Astrocyte of the cerebellum (primary cell): Measurements from ENCODE around the gene RIT2.

Experiments used
- DNase-seq: peaks from one replicate; pipeline ENCODE4 v3.0.0-alpha.2; 2011; ENCODE audit warnings: low read depth
- H3K4me3 ChIP-seq: 2 replicates; pipeline ENCODE4 v1.5.1; 2011; ENCODE audit warnings: mild to moderate bottlenecking, low read depth, low read length, moderate library complexity
- in situ Hi-C: cut with HindIII; loops from 2 replicates; pipeline ENCODE4 v1.10.0; 2017; ENCODE audit warnings: low sequenced_read_pairs
- TF ChIP-seq, protein P1 (sequence below): IDR thresholded peaks from 2 replicates; pipeline ENCODE4 v1.5.1; 2012; ENCODE audit warnings: low read length, low read depth, moderate library complexity, mild to moderate bottlenecking; ENCODE audit errors: missing control alignments

The RIT2 gene

DNA sequence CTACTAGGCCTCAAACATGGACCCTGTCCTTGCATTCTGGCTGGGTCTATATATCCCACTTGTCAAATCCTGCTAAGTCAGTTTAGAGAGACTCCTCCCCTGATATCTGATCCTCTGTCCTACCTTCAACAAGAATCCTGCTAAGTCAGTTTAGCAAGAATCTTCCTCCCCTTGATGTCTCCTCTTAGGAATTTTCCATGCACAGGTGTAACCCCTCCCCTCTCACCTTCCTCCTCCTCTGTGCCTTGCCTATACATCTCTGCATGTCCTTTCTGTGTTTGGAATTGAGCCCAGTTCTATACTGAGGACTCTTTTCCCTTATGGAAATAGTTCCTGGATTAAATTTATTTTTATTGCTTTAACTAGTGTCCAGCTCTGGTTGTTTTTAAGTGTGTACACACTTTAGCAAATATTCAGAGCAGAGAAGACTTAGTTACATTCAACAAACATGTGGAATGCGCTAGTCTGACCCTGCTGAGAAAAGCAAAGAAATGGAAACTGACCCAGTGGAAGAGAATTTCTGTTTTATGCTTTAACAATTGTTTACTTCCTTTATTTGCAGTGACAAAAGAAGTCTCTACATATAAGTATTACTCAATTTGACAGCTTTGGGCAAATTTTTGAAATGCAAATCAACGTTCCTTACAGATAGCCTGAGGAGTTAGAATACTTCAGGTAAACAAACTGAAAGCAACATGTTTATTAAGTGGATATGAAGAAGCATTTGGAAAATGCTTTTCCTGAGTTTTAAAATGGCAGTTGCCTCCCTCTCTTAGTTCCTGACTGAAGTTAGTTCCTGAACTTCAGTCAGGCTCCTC is 80.6 kb downstream of the RIT2 start:
- H3K4me3 ChIP-seq: no peak overlapping the region
- no peak for DNase-seq
- in situ Hi-C loops: no loop called here
- TF ChIP-seq, protein P1, sequence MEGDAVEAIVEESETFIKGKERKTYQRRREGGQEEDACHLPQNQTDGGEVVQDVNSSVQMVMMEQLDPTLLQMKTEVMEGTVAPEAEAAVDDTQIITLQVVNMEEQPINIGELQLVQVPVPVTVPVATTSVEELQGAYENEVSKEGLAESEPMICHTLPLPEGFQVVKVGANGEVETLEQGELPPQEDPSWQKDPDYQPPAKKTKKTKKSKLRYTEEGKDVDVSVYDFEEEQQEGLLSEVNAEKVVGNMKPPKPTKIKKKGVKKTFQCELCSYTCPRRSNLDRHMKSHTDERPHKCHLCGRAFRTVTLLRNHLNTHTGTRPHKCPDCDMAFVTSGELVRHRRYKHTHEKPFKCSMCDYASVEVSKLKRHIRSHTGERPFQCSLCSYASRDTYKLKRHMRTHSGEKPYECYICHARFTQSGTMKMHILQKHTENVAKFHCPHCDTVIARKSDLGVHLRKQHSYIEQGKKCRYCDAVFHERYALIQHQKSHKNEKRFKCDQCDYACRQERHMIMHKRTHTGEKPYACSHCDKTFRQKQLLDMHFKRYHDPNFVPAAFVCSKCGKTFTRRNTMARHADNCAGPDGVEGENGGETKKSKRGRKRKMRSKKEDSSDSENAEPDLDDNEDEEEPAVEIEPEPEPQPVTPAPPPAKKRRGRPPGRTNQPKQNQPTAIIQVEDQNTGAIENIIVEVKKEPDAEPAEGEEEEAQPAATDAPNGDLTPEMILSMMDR: no peak

DNA sequence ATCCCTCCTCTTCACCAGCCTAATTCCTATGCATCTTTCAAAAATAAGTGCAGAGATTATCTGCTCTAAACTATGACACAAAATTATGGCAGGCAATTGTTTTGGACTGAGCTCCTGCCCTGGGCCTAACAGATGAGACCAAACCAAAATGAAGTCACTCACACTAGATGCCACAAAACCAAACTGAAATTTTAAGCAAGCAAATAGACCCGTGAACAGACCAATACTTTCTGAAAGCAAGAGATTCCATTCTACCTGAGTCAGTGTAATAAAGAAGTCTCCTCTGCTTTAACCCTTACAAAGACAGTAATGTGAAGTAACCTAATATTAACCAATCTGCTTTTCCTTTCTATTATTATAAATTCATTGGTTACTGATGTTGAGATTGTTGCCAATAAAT is 84.3 kb downstream of the RIT2 start:
- TF ChIP-seq, protein P1: no peak
- no peak for DNase-seq
- in situ Hi-C loops: no loop called here
- no peak overlapping the region for H3K4me3 ChIP-seq

DNA sequence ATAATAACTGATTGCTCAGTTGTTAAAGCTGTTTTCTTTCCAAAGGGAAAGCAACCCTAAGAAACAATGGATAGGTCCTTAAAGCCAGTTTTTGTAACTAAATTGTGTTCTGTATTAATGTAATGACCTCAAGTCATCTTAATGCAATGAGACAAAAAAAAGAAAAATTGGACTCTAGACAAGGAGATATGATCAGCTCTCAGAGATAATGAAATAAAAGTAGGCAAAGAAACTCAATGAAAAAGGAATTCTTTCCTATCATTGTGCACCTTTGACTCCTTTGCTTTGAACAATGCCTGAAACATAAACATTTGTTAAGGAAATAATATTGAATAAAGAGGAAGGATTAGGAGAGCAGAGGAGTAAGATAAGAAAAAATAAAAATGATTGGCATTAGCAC is 86.1 kb downstream of the RIT2 start:
- TF ChIP-seq, protein P1: no peak
- DNase-seq: no peak
- in situ Hi-C loops: no loop called here
- H3K4me3 ChIP-seq: no peak overlapping the region

DNA sequence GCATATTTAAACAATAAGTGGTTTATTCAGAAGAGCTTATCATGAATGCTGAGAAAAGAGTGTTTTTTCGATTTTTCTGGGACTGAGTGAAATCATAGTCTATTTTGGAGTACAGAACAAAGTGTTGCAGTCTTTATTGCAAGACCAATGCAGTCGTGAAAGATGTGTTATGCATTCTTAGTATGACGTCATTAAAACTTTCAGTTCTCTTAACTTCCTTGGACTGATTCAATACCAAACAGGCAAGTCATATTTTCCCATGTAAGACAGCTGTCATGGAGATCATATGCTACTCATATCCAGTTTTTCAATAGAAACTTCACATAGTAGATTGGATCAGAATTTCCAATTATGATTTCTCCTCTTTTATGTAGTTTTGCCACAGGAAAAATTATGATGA is 92.6 kb downstream of the RIT2 start:
- in situ Hi-C loops: no loop called here
- no peak overlapping the region for H3K4me3 ChIP-seq
- TF ChIP-seq, protein P1: no peak
- DNase-seq: no peak

DNA sequence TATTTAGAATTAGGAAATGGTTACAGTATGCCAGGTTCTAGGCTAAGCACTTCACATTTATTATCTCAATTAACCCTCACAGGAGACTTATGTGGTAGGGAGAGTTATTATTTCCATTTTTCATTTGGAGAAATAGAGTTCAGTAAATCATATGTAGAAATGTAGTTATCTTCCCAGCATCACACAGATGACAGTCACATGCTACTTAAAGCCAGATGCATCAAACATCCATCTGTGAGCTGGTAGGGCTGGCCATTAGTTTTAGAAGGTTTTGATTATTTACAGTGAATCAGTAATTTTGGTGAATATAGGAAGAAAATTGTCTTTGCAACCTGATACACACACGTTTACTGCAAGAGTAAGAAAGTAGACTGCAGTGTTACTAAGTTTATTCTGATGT is 97.9 kb downstream of the RIT2 start:
- in situ Hi-C loops: no loop called here
- H3K4me3 ChIP-seq: no peak overlapping the region
- no peak for DNase-seq
- TF ChIP-seq, protein P1: no peak

DNA sequence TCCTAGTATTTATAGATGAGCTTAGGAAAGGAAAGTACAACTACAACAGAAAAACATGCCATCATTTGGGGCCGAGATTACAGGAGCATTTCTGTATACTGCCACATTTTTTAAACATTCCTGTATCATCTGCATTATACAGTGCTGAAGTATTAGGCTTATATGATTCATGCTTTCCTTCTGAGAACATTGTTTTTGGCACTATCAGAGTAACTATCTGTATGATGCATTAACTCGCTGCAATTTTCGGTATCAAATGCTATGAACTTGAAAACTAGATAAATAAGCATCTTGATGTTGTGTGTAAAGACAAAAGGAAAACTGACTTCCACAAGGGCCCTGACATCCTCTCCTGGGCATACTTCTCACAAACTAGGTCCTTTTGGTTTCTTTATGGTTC is 102.0 kb downstream of the RIT2 start:
- in situ Hi-C loops: no loop called here
- TF ChIP-seq, protein P1: no peak
- DNase-seq: peak; percentile 15
- no peak overlapping the region for H3K4me3 ChIP-seq
